ENCODE results near the gene NEK7. TPM values are rescaled to one million over a fixed set of nuclear protein-coding genes. Genes with fewer than 3 reads are reported as not detected.

The NEK7 gene
- total RNA-seq, 2 experiments from 2014 or later, result 14.9 to 25.6 TPM

DNA sequence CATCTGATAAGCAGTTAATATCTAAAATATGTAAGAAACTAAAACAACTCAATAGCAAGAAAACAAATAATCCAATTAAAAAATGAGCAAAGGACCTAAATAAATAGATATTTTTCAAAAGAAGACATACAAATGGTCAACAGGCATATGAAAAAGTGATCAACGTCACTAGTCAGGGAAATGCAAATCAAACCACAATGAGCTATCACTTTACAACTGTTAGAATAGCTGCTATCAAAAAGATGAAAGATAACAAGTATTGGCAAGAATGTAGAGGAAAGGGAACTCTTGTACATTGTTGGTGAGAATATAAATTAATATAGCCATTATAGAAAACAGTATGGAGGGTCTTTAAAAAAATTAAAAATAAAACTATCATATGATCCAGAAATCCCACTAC lies 40.7 kb upstream of the NEK7 start:
- CTCF ChIA-PET (ENCODE audit: unreplicated experiment), result no interaction called here
- no peak overlapping the region for H3K27ac ChIP-seq (ENCODE audit: low read depth, low read length, poor library complexity, severe bottlenecking)
- H3K9me2 ChIP-seq (ENCODE audit: insufficient read depth, low read length), result no peaks in the 10 kb centered on the region
- H3K36me3 ChIP-seq (ENCODE audit: insufficient read depth, low read length), result no peaks in the 10 kb centered on the region
- TF ChIP-seq EZH2phosphoT487 (IDR thresholded peaks at IDR 0.05; ENCODE audit: borderline replicate concordance, low read depth, low read length), result no peak
- TF ChIP-seq CTCF (conservative IDR thresholded peaks at IDR 0.05; ENCODE audit: low read length), result no peak
- H4K20me1 ChIP-seq (ENCODE audit: insufficient read depth, low read length), result no peaks in the 10 kb centered on the region
- no peaks in the 10 kb centered on the region for H3K4me1 ChIP-seq (ENCODE audit: insufficient read depth, low read length, poor library complexity, severe bottlenecking)
- no peak for DNase-seq (ENCODE audit: low spot score)
- no peaks in the 10 kb centered on the region for H3K79me2 ChIP-seq (ENCODE audit: insufficient read depth, low read depth, low read length)
- POLR2A ChIA-PET, result interaction anchor here (0.7 kb wide), 1 partner anchor 137 kb away, joined by 3 read pairs; no protein-coding TSS in a partner anchor
- H2AFZ ChIP-seq (ENCODE audit: low read length), result no peak overlapping the region
- H3K9me3 ChIP-seq (ENCODE audit: low read length), result no peaks in the 10 kb centered on the region
- no TSS peak for BruUV-seq (replicated peaks)
- intact Hi-C loops (cut with micrococcal nuclease; ENCODE audit: unreplicated experiment), result no loop called here
- H3K4me2 ChIP-seq (ENCODE audit: low read length), result no peak overlapping the region
- H3K4me3 ChIP-seq (ENCODE audit: low read depth, low read length, poor library complexity, severe bottlenecking), result no peak overlapping the region

DNA sequence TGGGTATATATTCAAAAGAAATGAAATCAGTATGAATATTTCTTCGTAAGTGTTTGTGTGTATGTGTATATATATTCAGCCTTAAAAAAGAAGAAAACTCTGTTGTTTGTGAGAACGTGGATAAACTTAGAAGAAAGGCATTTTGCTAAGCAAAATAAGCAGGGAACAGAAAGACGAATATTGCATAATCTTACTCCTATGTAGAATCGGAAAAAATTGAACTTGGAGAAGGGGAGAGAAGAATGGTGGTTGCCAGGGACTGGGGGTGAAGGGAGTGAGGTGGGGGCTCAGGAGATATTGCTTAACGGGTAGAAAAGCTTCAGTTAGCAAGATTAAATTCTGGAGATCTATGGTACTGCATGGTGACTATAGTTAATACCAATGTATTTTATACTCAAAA lies 40.3 kb upstream of the NEK7 start:
- Histone ChIP-seq H3K4me1 (ENCODE audit: insufficient read depth, low read length, poor library complexity, severe bottlenecking) (no peaks in the 10 kb centered on the region), H3K9me2 (ENCODE audit: insufficient read depth, low read length) (no peaks in the 10 kb centered on the region), H3K79me2 (ENCODE audit: insufficient read depth, low read depth, low read length) (no peaks in the 10 kb centered on the region), H3K4me3 (ENCODE audit: low read depth, low read length, poor library complexity, severe bottlenecking) (no peak overlapping the region), H3K9me3 (ENCODE audit: low read length) (no peaks in the 10 kb centered on the region), H3K36me3 (ENCODE audit: insufficient read depth, low read length) (no peaks in the 10 kb centered on the region), H2AFZ (ENCODE audit: low read length) (no peak overlapping the region), H4K20me1 (ENCODE audit: insufficient read depth, low read length) (no peaks in the 10 kb centered on the region), H3K27ac (ENCODE audit: low read depth, low read length, poor library complexity, severe bottlenecking) (no peak overlapping the region), H3K4me2 (ENCODE audit: low read length) (no peak overlapping the region)
- no peak for TF ChIP-seq EZH2phosphoT487 (IDR thresholded peaks at IDR 0.05; ENCODE audit: borderline replicate concordance, low read depth, low read length)
- TF ChIP-seq CTCF (conservative IDR thresholded peaks at IDR 0.05; ENCODE audit: low read length), result no peak
- no TSS peak for BruUV-seq (replicated peaks)
- POLR2A ChIA-PET, result interaction anchor here (0.9 kb wide), 1 partner anchor 14 kb away, joined by 3 read pairs; no protein-coding TSS in a partner anchor
- CTCF ChIA-PET (ENCODE audit: unreplicated experiment), result no interaction called here
- intact Hi-C loops (cut with micrococcal nuclease; ENCODE audit: unreplicated experiment), result no loop called here
- DNase-seq (ENCODE audit: low spot score), result no peak

- Histone ChIP-seq H3K4me2 (ENCODE audit: low read length) (no peak overlapping the region), H2AFZ (ENCODE audit: low read length) (no peak overlapping the region), H3K9me3 (ENCODE audit: low read length) (no peaks in the 10 kb centered on the region), H3K79me2 (ENCODE audit: insufficient read depth, low read depth, low read length) (no peaks in the 10 kb centered on the region), H3K27ac (ENCODE audit: low read depth, low read length, poor library complexity, severe bottlenecking) (no peak overlapping the region), H3K9me2 (ENCODE audit: insufficient read depth, low read length) (no peaks in the 10 kb centered on the region), H4K20me1 (ENCODE audit: insufficient read depth, low read length) (no peaks in the 10 kb centered on the region), H3K4me1 (ENCODE audit: insufficient read depth, low read length, poor library complexity, severe bottlenecking) (no peaks in the 10 kb centered on the region), H3K4me3 (ENCODE audit: low read depth, low read length, poor library complexity, severe bottlenecking) (no peak overlapping the region), H3K36me3 (ENCODE audit: insufficient read depth, low read length) (no peaks in the 10 kb centered on the region)
- intact Hi-C loops (cut with micrococcal nuclease; ENCODE audit: unreplicated experiment), result no loop called here
- no TSS peak for BruUV-seq (replicated peaks)
- TF ChIP-seq CTCF (conservative IDR thresholded peaks at IDR 0.05; ENCODE audit: low read length) (no peak), EZH2phosphoT487 (IDR thresholded peaks at IDR 0.05; ENCODE audit: borderline replicate concordance, low read depth, low read length) (no peak)
- ChIA-PET CTCF (ENCODE audit: unreplicated experiment) (no interaction called here), POLR2A (interaction anchor here (0.5 to 1.1 kb wide), 7 partner anchors 14 to 1355 kb away, joined by 3 to 4 read pairs (median 3); no protein-coding TSS in a partner anchor)
- DNase-seq (ENCODE audit: low spot score), result no peak
These were observed 39.5 kb upstream of the NEK7 start for GRCh38 chr1:198117267-198117666.

Measured in OCI-LY7 (cell line).